ENCODE data around the gene LSR.

DNA sequence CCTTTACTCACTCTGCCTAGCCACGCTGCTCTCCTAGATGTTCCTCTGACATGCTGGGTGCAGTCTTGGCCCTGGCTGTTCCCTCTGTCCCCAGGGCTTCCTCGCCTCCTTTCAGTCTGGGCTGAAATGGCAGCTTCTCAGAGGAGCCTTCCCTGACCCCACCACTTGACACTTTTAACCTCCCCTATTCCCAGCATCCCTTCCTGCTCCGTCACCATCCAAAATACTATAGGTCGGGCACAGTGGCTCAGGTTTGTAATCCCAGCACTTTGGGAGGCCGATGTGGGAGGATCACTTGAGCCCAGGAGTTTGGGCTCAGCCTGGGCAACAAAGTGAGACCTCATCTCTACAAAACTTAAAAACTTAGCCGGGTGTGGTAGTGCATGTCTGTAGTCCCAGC lies 22.9 kb upstream of the LSR start:
- no peak for TF ChIP-seq POLR2A (IDR thresholded peaks at IDR 0.05)
- TF ChIP-seq, protein P1, sequence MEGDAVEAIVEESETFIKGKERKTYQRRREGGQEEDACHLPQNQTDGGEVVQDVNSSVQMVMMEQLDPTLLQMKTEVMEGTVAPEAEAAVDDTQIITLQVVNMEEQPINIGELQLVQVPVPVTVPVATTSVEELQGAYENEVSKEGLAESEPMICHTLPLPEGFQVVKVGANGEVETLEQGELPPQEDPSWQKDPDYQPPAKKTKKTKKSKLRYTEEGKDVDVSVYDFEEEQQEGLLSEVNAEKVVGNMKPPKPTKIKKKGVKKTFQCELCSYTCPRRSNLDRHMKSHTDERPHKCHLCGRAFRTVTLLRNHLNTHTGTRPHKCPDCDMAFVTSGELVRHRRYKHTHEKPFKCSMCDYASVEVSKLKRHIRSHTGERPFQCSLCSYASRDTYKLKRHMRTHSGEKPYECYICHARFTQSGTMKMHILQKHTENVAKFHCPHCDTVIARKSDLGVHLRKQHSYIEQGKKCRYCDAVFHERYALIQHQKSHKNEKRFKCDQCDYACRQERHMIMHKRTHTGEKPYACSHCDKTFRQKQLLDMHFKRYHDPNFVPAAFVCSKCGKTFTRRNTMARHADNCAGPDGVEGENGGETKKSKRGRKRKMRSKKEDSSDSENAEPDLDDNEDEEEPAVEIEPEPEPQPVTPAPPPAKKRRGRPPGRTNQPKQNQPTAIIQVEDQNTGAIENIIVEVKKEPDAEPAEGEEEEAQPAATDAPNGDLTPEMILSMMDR (IDR thresholded peaks at IDR 0.05), result no peak
